GM18870 (cell line): ENCODE data around the gene THRB.

ENCODE experiments used
- ATAC-seq: cut with Tn5 transposase; IDR thresholded peaks from one replicate; pipeline ENCODE4 v1.9.1; 2021; ENCODE audit warnings: moderate library complexity; ENCODE audit not compliant: unreplicated experiment

THRB gene

DNA sequence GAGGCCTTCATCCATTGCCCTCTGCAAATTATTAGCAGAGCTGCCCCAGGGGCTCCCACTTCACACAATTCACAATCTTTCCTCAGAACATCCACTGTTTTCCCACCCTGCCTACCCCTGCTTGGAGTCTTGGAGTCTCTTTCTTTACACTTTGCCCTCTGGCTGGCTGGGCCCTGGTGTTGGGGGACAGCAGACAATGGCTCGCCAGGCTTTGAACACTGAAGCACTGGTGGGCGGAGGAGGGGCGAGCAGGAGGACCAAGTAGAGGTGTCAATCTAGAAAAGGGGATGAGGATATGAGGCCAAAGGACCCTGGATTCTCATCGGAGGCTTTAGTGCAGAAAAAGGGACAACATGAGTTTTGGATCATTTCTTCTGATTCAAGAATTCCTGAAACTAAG is 337.5 kb downstream of the THRB start:
- ATAC-seq = no peak

DNA sequence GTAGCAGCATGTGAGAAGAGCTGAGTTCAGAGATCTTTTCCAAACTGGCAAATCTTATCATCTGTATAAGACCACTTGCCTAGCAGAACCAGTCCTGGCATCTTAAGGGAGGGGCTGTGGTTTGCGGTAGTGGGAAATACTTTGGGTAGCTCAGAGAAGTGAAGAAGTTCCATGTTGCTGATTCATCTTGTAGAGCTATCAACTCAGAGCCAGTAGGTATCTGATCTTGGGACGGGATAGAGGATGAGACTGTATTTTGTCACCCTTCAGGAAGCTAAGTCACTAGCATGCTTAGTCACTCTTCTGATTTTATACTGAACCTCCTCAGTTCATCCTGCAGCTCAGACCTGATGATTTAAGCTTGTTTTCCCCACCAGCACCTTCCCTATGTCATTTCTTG is 338.2 kb downstream of the THRB start:
- ATAC-seq = no peak

DNA sequence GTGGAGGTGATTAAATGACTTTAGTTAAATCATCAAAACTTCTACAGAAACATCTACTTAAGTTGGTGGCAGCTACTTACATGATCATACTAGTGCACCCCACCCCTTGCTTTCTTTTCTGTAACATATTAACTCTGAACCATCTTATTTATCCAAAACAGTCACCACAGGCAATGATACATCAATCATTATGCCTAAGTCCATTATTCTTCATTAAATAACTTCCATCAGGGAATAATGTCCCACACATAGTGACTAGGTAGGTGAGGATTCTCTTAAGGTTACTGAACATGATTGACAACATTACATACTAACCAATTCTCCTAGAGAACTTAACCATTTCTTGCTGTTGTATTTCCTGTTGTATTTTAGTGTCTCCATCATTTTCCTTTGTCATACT is 339.4 kb downstream of the THRB start:
- ATAC-seq = no peak

DNA sequence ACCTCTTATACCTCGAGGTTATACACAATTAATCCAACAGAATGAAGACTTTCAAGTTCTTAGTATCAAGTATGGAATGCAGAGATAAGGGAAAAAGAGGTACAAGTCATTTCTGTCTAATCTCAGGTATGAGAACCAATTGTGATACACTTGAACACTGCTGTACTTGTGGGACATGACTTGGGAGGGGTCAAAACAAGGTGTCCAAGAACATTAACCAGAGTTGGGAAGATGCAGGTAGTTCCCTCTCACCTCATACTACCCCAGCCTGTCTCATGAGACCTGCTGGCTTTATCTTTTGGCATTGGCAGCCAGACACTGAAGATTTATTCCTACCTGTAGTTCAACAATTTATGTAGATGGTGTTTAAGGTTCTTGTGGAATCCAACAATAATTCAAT is 339.9 kb downstream of the THRB start:
- ATAC-seq = no peak

DNA sequence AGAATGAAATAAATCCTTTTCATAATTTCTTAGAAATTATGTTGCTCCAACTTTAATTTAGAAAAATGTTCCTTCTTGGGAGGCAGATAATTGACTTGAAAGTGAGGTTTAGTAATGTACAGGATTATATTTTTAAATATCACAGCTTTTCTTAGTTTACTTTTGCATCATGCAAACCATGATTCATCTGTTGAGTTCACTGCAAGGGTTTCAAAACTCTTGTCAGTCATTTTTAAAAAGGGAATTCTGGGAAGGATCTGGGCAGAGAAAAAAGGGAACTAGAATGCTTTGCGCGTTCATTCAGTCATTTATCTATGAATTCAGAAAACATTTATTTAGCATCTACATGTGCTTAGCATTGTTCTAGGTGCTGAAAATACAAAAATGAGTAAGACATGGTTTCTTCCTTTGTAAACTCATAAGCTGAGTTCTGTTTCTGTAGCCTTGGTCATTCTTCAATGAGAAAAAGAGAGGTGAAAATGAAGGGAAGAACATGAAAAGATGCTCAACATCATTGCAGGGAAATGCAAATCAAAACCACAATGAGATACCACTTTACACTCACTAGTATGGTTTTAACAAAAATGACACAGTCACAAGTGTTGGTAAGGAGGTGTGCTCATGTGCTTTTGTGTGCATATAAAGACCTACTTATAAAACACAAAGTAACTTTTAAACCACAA is 340.5 kb downstream of the THRB start:
- ATAC-seq = peak; percentile 94

DNA sequence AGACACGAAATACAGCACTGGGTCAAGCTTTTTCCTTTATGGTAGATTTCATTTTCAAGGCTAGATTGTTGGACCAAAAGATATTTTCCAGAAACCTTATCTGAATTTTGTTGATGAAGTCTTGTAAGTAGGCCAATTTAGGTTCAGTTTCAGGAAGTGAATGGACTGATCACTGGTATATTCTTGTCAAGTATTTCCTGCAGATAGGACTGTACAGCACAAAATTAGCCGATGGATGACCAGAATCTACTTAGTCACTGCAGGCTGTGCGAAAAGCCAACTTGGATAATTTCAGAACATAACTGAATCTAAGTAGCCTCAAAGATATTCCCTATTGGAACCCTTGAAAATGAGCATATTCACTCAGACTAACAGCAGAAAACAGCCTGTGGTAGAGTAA is 343.1 kb downstream of the THRB start:
- ATAC-seq = no peak

DNA sequence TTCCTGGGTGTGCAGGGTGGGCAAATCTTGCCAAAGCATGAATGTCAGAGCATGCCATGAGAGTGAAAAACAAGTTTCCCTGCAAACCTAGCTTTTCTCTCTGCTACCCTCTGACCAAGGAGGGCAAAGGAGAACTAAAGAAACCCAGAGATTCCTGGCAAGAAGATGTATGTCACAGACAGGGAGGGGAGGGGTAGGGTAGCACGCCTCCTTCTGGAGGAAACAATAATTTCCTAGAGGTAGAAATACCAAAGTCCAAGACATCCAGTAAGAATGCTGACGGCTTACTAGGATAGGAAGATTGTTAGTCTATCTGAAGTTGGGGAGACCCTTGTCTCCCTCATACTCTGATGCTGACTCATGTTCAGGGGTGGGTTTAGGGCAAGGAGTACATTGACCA is 345.6 kb downstream of the THRB start:
- no peak for ATAC-seq

DNA sequence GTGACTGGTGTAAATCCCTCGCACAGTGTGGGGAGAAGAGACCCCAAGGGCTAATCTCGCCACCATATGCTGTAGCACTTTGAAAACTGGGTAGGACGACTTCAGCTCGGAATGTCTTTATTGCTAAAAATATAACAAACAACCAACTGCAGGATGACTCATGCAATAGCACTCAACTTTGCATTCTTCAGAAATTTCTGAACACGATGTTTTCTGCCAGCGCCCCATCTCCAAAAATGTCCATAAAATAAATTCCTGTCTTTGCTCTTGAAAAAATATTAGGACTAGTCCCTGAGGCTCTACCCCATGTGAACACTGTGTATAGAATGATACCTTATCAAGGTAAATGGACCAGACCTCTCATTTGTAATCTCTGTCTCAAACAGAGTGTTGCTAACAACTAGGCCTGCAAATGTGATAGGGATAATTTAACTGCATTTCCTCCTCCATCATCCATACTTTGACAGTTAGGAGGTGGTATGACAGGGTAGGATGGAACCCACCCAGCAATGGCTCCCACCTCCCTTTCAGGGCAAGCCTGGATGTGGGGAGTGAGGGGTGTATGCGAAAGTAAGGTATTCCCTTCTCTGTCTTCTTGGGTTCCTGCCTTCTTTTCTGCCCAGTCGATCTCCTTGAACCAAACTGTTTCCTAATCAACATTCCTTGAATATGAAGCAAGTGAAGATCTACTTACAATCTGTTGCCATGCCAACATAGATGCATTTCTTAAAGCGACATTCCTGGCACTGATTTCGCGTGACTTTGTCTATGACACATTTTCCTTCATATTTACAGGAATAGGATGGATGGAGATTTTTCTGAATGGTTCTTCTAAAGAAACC is 348.4 kb downstream of the THRB start:
- ATAC-seq = no peak

DNA sequence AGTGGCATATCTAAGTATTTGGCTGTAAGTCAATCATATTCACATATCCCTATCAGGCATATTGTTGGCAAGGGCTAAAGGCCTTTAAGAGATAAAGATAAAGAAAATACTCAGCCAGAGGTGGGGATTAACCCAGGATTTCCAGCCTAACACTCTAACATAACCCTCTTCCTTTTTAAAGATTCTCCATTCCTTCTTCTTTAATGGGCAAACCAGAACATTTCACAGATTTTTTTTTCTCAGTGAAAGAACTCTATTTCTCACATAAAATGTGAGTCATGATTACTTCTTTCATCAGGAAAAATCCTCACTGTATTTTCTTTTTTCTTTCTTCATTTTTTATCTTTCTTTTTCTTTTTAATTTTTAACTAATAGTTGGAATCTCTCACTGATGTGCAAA is 349.2 kb downstream of the THRB start:
- ATAC-seq = no peak

DNA sequence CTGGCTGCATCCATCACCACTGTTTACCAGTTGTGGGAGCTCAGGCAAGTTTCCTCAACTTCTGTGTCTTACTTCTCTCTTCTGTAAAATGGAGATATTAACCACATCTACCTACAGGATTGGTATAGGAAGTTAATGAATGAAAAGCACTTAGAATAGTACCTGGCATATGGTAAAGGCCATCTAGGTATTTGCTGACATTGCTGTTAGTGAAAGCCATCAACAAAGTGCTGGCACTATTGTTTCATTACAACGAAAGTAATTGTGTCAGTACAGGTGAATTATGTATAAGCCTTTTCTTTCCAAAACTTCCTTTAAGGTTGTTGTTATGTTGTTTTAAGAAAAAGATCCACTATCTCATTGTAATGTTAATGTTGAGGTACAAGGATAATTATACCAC is 352.5 kb downstream of the THRB start:
- ATAC-seq = no peak

DNA sequence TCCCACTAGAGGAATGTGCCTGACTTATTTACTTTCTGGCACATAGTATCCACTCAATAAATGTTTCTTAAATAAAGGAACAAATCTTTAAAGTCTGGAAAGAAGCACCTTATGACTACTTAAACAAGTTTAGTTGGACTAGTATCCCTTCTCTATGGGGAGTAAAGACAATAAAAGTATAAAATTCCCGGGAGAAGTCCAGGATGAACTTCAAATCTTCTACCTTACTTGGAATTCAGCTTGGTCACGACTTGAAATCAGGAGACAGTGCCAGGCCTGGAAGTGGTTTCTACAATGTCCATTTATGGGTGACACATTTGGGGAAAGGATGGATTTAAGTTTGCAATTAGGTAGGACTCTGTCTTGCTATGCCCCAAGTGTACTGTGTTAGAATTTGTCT is 353.1 kb downstream of the THRB start:
- ATAC-seq = no peak

DNA sequence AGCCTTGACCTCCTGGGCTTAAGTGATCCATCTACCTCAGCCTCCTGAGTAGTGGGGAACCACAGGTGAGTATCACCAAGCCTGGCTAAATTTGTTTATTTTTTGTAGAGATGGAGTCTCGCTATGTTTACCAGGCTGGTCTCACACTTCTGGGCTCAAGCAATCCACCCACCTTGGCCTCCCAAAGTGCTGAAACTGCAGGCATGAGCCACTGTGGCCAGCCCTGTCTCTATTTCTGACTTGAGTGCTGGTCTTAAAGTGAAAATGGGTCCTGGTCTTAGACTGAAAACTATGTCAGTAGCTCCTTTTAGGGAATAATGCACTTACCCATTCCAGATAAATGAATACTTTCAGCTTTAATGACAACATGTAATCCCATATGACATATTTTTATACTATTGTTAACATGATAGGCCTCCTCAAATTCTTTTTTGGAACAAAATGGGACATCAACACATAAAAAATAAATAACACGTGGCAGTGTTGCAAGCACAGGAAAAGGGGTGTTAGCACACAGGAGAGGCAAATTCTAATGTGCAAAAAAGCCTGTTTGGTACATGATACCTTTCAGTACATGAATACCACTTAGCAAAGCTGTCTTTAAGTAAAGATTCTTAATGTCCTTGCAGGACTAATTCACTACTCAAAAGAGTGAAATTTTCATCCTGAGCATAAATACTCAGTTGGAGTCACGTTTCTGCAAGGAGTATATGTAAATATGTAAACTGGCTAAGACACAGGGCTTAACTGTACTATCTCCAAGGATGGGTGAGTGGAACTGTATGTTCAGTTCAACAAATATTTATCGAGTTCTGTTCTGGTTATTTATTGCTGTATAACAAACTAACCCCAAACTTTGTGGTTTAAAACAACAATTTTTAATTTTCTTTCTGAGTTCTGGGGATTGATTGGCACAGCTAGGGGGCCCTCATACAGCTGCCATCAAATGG is 354.9 kb downstream of the THRB start:
- ATAC-seq = no peak

DNA sequence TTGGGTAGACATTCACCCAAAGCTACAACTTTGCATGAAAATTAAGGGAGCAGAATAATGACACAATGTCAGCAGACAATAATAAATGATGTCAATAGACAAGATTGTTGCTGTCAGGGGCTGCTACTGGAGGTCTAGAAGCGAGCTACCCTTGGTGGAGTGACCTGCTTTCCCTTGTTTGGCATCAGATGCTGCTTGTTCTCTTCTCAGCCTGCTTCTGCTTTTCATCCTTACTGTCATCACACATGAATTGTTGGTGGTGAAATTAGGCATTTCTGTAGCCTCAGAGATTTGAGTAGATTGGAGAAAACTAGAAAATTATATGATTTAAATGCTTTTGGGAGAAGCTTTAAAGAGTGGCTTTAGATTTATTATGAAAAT is 355.8 kb downstream of the THRB start:
- no peak for ATAC-seq

DNA sequence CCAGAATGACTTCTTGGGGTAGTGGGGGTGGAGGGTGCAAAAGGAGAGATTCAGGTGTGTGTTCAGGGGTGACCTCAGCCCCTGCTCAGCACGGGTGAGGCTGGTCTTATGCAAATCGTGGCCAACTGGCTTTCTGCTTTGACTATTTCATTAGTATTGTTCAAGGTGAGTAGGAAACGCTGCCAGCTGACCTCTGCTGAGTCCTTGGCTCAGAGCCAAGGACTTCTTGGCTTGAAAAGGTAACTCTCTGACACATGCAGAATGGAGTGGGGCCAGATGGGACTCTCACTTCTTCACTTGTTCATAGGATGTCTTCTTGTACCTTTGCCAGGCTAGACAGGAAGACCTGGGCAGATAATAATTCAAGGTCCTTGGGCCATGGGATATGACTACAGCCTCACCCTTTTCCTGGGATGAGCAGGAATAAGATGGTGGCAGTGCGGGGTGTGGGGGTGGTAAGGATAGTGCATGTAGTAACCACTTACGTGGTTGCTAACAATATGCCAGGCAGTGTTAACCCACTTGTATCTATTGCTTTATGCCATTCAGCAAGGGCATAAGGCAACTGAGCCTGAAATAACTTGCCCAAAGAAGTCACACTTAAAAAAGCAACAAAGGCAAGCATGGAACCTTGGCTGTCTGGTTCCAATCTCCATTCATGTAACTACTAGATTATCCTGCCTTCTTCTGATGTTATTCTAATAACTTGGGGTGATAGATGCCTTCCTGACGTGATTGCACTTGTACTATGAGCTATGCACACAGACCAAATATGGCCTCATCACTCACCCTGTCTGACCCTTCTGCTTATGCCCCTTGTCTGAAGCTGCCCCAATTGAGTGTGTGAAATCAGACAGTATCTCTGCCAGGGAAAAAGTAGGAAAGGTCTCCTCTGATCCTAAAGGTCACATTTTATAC is 356.4 kb downstream of the THRB start:
- ATAC-seq = no peak

DNA sequence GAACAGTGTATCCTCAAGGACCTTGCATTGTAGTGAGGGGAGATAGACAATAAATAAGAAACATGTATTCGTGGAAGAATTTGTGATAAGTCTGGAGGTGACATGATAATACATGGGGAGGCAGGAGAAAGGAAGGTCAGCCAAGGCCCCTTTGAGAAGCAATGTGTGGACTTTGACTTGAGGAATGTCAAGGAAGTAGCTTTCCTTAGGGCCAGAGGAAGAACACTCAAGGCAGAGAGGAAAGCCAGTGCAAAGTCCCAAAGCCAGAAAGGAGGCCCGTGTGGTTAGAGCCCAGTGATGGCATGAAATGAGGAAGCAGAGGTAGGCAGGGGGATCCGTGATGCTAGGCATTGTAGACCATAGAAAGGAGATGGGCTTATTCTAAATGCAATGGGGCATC is 357.3 kb downstream of the THRB start:
- no peak for ATAC-seq

DNA sequence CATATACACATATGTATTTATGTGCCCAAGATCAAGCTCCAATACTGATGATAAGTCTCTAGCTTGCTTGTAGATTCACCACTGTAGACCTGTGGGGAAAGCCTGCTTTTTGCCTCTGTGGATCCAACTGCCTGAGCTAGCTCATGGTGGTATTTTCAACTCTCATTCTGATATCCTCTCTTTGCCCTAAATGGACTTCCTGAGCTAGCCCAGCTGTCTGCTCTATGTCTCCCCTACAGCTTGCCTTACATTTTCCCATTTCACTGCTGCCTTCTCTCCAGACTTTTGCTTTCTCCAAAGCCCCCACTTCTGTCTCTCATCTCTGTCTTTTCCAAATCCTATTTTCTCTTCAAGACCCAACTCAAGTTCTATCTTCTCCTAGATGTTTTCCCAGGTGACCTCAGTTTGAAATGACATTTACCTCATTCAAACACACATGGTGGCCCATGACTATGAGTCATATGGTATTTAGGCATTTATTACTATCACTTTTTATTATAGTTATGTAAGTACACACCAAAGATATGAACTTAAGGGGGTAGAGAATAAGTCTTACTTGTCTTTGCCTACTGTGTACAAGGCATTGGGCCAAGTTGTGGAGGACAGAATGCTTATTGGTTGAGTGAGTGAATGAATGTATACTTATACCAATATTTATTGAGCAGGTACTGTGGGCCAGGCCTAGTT is 357.9 kb downstream of the THRB start:
- ATAC-seq = no peak

DNA sequence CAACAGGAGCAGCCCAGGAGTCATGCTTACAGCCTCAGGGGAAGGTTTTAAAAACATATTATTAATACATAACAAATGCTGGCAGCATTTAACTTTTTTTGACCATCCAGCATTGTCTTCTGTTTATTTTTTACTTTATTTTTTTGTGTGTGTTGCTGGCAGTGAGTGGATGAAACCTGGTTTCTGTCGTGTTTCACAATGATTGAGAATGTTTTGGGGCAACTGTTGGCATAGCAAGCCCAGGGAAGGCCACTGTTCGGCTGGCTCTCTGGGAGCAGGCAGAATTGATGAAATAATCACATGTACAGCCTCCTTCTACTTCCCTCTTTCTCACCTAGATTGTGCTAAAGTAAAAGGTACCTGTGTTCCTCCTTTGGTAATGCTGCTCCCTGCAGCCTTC is 359.4 kb downstream of the THRB start:
- ATAC-seq = no peak

DNA sequence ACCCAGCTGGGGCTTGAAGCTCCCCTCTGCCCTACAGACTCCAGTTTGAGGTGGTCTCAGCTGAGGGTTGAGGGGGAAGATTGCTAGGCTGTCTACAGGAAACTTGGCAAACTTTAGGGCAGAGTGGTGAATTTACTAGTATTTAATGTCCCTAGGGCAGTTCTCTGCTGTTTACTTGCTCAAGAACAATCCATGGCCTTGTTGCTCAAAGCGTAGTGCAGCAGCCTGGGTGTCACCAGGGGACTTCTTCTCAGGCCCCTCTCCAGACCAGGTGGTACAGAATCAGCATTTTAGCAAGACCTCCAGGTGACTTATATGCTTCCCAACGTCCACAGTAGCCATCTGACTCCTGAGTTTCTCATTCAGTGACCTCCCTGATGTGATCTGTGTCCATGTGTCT is 360.7 kb downstream of the THRB start:
- no peak for ATAC-seq

DNA sequence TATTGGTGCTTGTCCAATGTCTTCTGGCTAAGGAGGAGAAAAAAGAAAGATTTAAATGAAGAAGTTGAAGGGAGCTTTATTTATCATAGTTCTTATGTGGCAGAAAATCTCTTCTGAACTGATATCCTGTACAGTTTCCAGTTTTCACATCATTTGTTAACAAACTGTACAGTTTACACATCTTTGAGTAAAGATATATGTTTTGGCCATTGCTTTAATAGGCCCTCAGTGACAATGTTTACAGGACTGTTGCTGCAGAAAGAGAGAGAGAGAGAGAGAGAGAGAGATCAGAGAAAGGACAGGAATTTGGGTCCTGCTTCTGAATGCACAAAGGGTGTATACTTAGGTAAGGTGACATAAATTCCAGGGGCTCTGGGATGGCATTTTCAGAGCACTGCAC is 361.2 kb downstream of the THRB start:
- ATAC-seq = no peak

DNA sequence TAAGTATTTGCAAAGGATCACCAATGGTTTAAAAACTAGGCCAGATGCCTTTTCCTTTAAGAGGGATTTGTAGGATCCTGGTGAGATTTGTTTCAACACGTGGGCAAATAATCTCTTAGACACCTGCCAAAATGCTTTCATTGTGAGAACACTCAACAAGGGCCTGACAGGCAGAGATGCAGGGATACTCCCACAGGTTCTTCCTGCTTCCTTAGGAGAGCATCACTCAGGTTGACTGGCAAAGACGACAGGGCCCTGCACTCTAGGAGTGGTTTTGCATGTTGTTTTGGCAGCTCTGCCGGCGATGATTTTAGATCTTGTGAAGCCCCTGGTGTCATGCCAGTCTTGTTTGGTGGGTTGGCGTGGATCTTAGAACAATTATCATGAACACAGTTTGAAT is 365.1 kb downstream of the THRB start:
- no peak for ATAC-seq
